Smooth muscle cell (in vitro differentiated cells): ENCODE results near the gene DTNBP1. TPM values are rescaled to one million over a fixed set of nuclear protein-coding genes. Genes with fewer than 3 reads are reported as not detected.

Experiments used
- DNase-seq: peaks from one replicate; lab custom pipeline; 2025; ENCODE audit not compliant: unreplicated experiment; lab: John Stamatoyannopoulos, UW
- H2AFZ ChIP-seq: fragments of 200-600 bp; sonication (generic); 2 replicates; pipeline ENCODE4 v1.6.0; 2016; ENCODE audit warnings: antibody characterized with exemption, low read depth, mild to moderate bottlenecking
- H3F3A ChIP-seq: fragments of 200-600 bp; sonication (generic); 2 replicates; pipeline ENCODE4 v1.6.0; 2017; ENCODE audit warnings: antibody characterized with exemption, low read depth
- H3K27ac ChIP-seq: fragments of 200-600 bp; sonication (generic); 2 replicates; pipeline ENCODE4 v1.5.1; 2016; ENCODE audit warnings: low read depth, mild to moderate bottlenecking
- H3K27me3 ChIP-seq: fragments of 200-600 bp; sonication (generic); 2 replicates; pipeline ENCODE4 v1.6.1; 2016; ENCODE audit warnings: low read depth, mild to moderate bottlenecking
- H3K36me3 ChIP-seq: fragments of 200-600 bp; sonication (generic); 2 replicates; pipeline ENCODE4 v1.5.1; 2016; ENCODE audit warnings: low read depth
- H3K4me1 ChIP-seq: fragments of 200-600 bp; sonication (generic); 2 replicates; pipeline ENCODE4 v1.5.1; 2016; ENCODE audit warnings: low read depth
- H3K4me2 ChIP-seq: fragments of 200-600 bp; sonication (generic); 2 replicates; pipeline ENCODE4 v1.6.0; 2016; ENCODE audit warnings: mild to moderate bottlenecking
- H3K4me3 ChIP-seq: fragments of 200-600 bp; sonication (generic); 2 replicates; pipeline ENCODE4 v1.5.1; 2016; ENCODE audit warnings: mild to moderate bottlenecking
- H3K79me2 ChIP-seq: fragments of 200-600 bp; sonication (generic); 2 replicates; pipeline ENCODE4 v1.6.0; 2016; ENCODE audit warnings: low read depth, mild to moderate bottlenecking
- H3K9ac ChIP-seq: fragments of 200-600 bp; sonication (generic); 2 replicates; pipeline ENCODE4 v1.6.0; 2016; ENCODE audit warnings: low read depth
- H3K9me3 ChIP-seq: fragments of 200-600 bp; sonication (generic); replicated peaks from 2 replicates; pipeline ENCODE4 v1.5.1; 2016; ENCODE audit warnings: low read depth
- H4K20me1 ChIP-seq: fragments of 200-600 bp; sonication (generic); 2 replicates; pipeline ENCODE4 v1.6.0; 2016; ENCODE audit warnings: low read depth
- CTCF ChIP-seq: fragments of 200-600 bp; sonication (generic); IDR thresholded peaks from 2 replicates; pipeline ENCODE4 v1.5.1; 2017; ENCODE audit warnings: borderline replicate concordance, mild to moderate bottlenecking, antibody characterized with exemption; ENCODE audit not compliant: insufficient read depth, poor library complexity, severe bottlenecking
- WGBS: methylation state at CpG from one replicate; pipeline ENCODE4 v1.1.7; 2016; ENCODE audit warnings: low lambda C conversion rate; 5-methylcytosine and 5-hydroxymethylcytosine counted together
- polyA plus RNA-seq: library from polyadenylated mRNA; unstranded; fragments of >200 nt; fragmentation: Nextera tagmentation; extraction: Ambion mirVana; gene quantifications from 2 replicates; pipeline ENCODE4 v1.2.1, GENCODE V29; 2016
- total RNA-seq: library from RNA; depleted of rRNA; stranded (reverse); fragments of >200 nt; gene quantifications from 2 replicates; pipeline ENCODE4 v1.2.3, GENCODE V29; 2014

DTNBP1 gene
- total and polyA plus RNA-seq, 2 experiments from 2014 or later: 11.9 to 24.2 TPM

GRCh38 chr6:15475872-15476271 is 187.0 kb downstream of the DTNBP1 start:
- DNase-seq: no peak
- Histone ChIP-seq H3K9me3 (no peaks in the 10 kb centered on the region), H3K36me3 (no peaks in the 10 kb centered on the region), H3K27ac (no peak overlapping the region), H3K79me2 (peaks cover 15% of the 10 kb centered on the region), H3K27me3 (no peaks in the 10 kb centered on the region), H3F3A (no peaks in the 10 kb centered on the region), H3K4me3 (no peak overlapping the region), H2AFZ (no peak overlapping the region), H3K9ac (no peak overlapping the region), H3K4me1 (no peaks in the 10 kb centered on the region), H4K20me1 (peaks cover 70% of the 10 kb centered on the region), H3K4me2 (no peak overlapping the region)
- TF ChIP-seq CTCF: no peak
- WGBS: 87% methylated on average over 4 of the region's 4 CpGs

- Histone ChIP-seq H3K4me1 (no peaks in the 10 kb centered on the region), H3K36me3 (no peaks in the 10 kb centered on the region), H2AFZ (no peak overlapping the region), H3K79me2 (peaks cover 11% of the 10 kb centered on the region), H3K9me3 (no peaks in the 10 kb centered on the region), H3K4me2 (no peak overlapping the region), H4K20me1 (peaks cover 64% of the 10 kb centered on the region), H3K27me3 (no peaks in the 10 kb centered on the region), H3K9ac (no peak overlapping the region), H3F3A (no peaks in the 10 kb centered on the region), H3K4me3 (no peak overlapping the region), H3K27ac (no peak overlapping the region)
- TF ChIP-seq CTCF: no peak
- 88% methylated on average over 6 of the region's 6 CpGs for WGBS
- DNase-seq: no peak
Observed at GRCh38 chr6:15475261-15475660, 187.6 kb downstream of the DTNBP1 start.

GRCh38 chr6:15474196-15474595 is 188.6 kb downstream of the DTNBP1 start:
- no peak overlapping the region for H2AFZ ChIP-seq
- no peak for DNase-seq
- H3K4me3 ChIP-seq: no peak overlapping the region
- no peak for TF ChIP-seq CTCF
- H3K79me2 ChIP-seq: peaks cover 8% of the 10 kb centered on the region
- no peak overlapping the region for H3K27ac ChIP-seq
- H4K20me1 ChIP-seq: peaks cover 54% of the 10 kb centered on the region
- H3F3A ChIP-seq: no peaks in the 10 kb centered on the region
- H3K4me2 ChIP-seq: no peak overlapping the region
- no peaks in the 10 kb centered on the region for H3K27me3 ChIP-seq
- 54% methylated on average over 2 of the region's 2 CpGs for WGBS
- H3K9ac ChIP-seq: no peak overlapping the region
- no peaks in the 10 kb centered on the region for H3K4me1 ChIP-seq
- no peaks in the 10 kb centered on the region for H3K9me3 ChIP-seq
- no peaks in the 10 kb centered on the region for H3K36me3 ChIP-seq

GRCh38 chr6:15473741-15474161 is 189.1 kb downstream of the DTNBP1 start:
- H2AFZ ChIP-seq: no peak overlapping the region
- no peak for TF ChIP-seq CTCF
- H3K4me3 ChIP-seq: no peak overlapping the region
- 92% methylated on average over 6 of the region's 6 CpGs for whole genome bisulfite sequencing
- no peak overlapping the region for H3K4me2 ChIP-seq
- DNase-seq: no peak
- peaks cover 49% of the 10 kb centered on the region for H4K20me1 ChIP-seq
- H3K4me1 ChIP-seq: no peaks in the 10 kb centered on the region
- H3K9me3 ChIP-seq: no peaks in the 10 kb centered on the region
- H3K36me3 ChIP-seq: no peaks in the 10 kb centered on the region
- H3K79me2 ChIP-seq: peaks cover 6% of the 10 kb centered on the region
- H3K27me3 ChIP-seq: no peaks in the 10 kb centered on the region
- no peak overlapping the region for H3K27ac ChIP-seq
- H3F3A ChIP-seq: no peaks in the 10 kb centered on the region
- H3K9ac ChIP-seq: no peak overlapping the region
